ENCODE results near the gene PSKH1. TPM values are rescaled to one million over a fixed set of nuclear protein-coding genes. Genes with fewer than 3 reads are reported as not detected.
A peak's percentile ranks its signal among the peaks of the same experiment; 100 is the strongest.
"Not testable (repeated sequence)": the region's sequence is repeated elsewhere in the genome, so short reads cannot be mapped to it uniquely, and the experiment has no call there.

Gene PSKH1
- total and polyA plus RNA-seq, 2 experiments from 2014 or later, result 11.5 to 23.6 TPM

DNA sequence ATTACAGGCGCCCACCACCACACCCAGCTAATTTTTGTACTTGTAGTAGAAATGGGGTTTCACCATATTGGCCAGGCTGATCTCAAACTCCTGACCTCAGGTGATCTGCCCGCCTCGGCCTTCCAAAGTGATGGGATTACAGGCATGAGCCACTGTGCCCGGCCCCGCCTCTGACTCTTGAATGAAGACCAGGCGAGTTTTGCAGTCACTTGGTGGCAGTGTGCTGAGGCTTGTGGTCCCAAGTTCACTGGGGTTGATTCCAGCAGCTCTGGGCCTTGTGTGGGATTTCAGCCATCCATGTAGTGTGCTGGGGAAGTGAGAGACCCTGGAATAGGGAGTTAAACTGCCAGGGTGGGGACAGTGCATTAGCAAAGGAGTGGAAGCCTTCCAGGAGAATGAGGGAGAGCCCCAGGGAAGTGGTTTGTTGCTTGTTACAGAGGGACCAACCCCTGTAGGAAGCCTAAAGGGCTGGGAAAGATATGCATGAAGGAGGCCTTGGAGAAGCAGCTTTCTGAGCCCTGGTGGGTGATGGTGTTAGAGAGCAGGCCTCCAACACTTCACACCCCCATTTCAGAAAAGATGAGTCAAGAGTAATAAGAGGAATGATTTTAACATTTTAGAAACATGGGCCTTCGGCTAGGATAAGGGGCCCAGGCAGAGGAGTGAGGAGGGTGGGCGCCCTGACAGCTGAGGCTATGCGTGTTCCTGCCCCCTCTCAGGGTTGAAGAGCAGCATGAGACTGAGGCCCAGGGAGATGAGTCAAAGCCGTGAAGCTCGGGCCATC lies 14.5 kb downstream of the PSKH1 start:
- no peak for DNase-seq
- Histone ChIP-seq H3K9me2 (ENCODE audit: insufficient read depth) (no peaks in the 10 kb centered on the region), H3K27me3 (replicated peaks; ENCODE audit: insufficient read depth) (no peaks in the 10 kb centered on the region), H3K4me2 (ENCODE audit: unreplicated experiment) (no peak overlapping the region), H3K36me3 (ENCODE audit: low read depth) (no peaks in the 10 kb centered on the region; the same call in 1 of the 2 replicates), H3K4me1 (ENCODE audit: insufficient read depth) (no peaks in the 10 kb centered on the region), H3F3A (ENCODE audit: insufficient read depth) (no peaks in the 10 kb centered on the region), H2AFZ (no peak overlapping the region), H3K9ac (no peak overlapping the region), H3K9me3 (ENCODE audit: low read depth) (no peaks in the 10 kb centered on the region), H3K4me3 (no peak overlapping the region), H3K79me2 (ENCODE audit: insufficient read depth) (peaks cover 49% of the 10 kb centered on the region), H3K27ac (no peak overlapping the region), H4K20me1 (ENCODE audit: insufficient read depth) (no peaks in the 10 kb centered on the region)
- 90% methylated on average over 11 of the region's 11 CpGs for WGBS, 2 experiments (ENCODE audit: low coverage in 1 of 2, low lambda C conversion rate in 2 of 2, missing lambda C conversion rate in 2 of 2)
- no peak for TF ChIP-seq EZH2 (IDR thresholded peaks at IDR 0.05; ENCODE audit: insufficient read depth, poor library complexity, severe bottlenecking)
- no peak for TF ChIP-seq EZH2phosphoT487 (IDR thresholded peaks at IDR 0.05; ENCODE audit: insufficient read depth, low read depth)
- in situ Hi-C loops (cut with MboI), result no loop called here

DNA sequence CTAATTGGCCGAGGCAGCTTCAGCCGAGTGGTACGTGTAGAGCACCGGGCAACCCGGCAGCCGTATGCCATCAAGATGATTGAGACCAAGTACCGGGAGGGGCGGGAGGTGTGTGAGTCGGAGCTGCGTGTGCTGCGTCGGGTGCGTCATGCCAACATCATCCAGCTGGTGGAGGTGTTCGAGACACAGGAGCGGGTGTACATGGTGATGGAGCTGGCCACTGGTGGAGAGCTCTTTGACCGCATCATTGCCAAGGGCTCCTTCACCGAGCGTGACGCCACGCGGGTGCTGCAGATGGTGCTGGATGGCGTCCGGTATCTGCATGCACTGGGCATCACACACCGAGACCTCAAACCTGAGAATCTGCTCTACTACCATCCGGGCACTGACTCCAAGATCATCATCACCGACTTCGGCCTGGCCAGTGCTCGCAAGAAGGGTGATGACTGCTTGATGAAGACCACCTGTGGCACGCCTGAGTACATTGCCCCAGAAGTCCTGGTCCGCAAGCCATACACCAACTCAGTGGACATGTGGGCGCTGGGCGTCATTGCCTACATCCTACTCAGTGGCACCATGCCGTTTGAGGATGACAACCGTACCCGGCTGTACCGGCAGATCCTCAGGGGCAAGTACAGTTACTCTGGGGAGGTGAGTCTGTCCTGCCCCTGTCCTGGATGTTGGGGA lies 16.1 kb downstream of the PSKH1 start:
- Histone ChIP-seq H3K9me2 (ENCODE audit: insufficient read depth) (no peaks in the 10 kb centered on the region), H4K20me1 (ENCODE audit: insufficient read depth) (no peaks in the 10 kb centered on the region), H3K4me3 (no peak overlapping the region), H2AFZ (no peak overlapping the region), H3K4me1 (ENCODE audit: insufficient read depth) (no peaks in the 10 kb centered on the region), H3K27me3 (replicated peaks; ENCODE audit: insufficient read depth) (no peaks in the 10 kb centered on the region), H3K27ac (no peak overlapping the region), H3K36me3 (ENCODE audit: low read depth) (no peaks in the 10 kb centered on the region; the same call in 1 of the 2 replicates), H3K9ac (no peak overlapping the region), H3K4me2 (ENCODE audit: unreplicated experiment) (no peak overlapping the region), H3F3A (ENCODE audit: insufficient read depth) (no peaks in the 10 kb centered on the region), H3K79me2 (ENCODE audit: insufficient read depth) (peaks cover 44% of the 10 kb centered on the region), H3K9me3 (ENCODE audit: low read depth) (no peaks in the 10 kb centered on the region)
- no peak for DNase-seq
- in situ Hi-C loops (cut with MboI), result no loop called here
- WGBS, 2 experiments (ENCODE audit: low coverage in 1 of 2, low lambda C conversion rate in 2 of 2, missing lambda C conversion rate in 2 of 2), result 96% methylated on average over 36 of the region's 36 CpGs
- TF ChIP-seq EZH2phosphoT487 (IDR thresholded peaks at IDR 0.05; ENCODE audit: insufficient read depth, low read depth) (no peak), EZH2 (IDR thresholded peaks at IDR 0.05; ENCODE audit: insufficient read depth, poor library complexity, severe bottlenecking) (no peak)

GRCh38 chr16:67910158-67910557 lies 17.1 kb downstream of the PSKH1 start:
- TF ChIP-seq EZH2 (IDR thresholded peaks at IDR 0.05; ENCODE audit: insufficient read depth, poor library complexity, severe bottlenecking), result no peak
- no peak for TF ChIP-seq EZH2phosphoT487 (IDR thresholded peaks at IDR 0.05; ENCODE audit: insufficient read depth, low read depth)
- in situ Hi-C loops (cut with MboI), result no loop called here
- H4K20me1 ChIP-seq (ENCODE audit: insufficient read depth), result no peaks in the 10 kb centered on the region
- H3F3A ChIP-seq (ENCODE audit: insufficient read depth), result no peaks in the 10 kb centered on the region
- H3K4me2 ChIP-seq (ENCODE audit: unreplicated experiment), result no peak overlapping the region
- H2AFZ ChIP-seq, result no peak overlapping the region
- no peaks in the 10 kb centered on the region; the same call in 1 of the 2 replicates for H3K36me3 ChIP-seq (ENCODE audit: low read depth)
- 25 to 27% methylated on average over 2 of the region's 2 CpGs for WGBS, 2 experiments (ENCODE audit: low coverage in 1 of 2, low lambda C conversion rate in 2 of 2, missing lambda C conversion rate in 2 of 2)
- H3K9ac ChIP-seq, result no peak overlapping the region
- no peaks in the 10 kb centered on the region for H3K27me3 ChIP-seq (replicated peaks; ENCODE audit: insufficient read depth)
- no peaks in the 10 kb centered on the region for H3K4me1 ChIP-seq (ENCODE audit: insufficient read depth)
- DNase-seq, result peak; percentile 61
- H3K9me2 ChIP-seq (ENCODE audit: insufficient read depth), result no peaks in the 10 kb centered on the region
- H3K4me3 ChIP-seq, result no peak overlapping the region
- H3K79me2 ChIP-seq (ENCODE audit: insufficient read depth), result peaks cover 48% of the 10 kb centered on the region
- no peaks in the 10 kb centered on the region for H3K9me3 ChIP-seq (ENCODE audit: low read depth)
- no peak overlapping the region for H3K27ac ChIP-seq

DNA sequence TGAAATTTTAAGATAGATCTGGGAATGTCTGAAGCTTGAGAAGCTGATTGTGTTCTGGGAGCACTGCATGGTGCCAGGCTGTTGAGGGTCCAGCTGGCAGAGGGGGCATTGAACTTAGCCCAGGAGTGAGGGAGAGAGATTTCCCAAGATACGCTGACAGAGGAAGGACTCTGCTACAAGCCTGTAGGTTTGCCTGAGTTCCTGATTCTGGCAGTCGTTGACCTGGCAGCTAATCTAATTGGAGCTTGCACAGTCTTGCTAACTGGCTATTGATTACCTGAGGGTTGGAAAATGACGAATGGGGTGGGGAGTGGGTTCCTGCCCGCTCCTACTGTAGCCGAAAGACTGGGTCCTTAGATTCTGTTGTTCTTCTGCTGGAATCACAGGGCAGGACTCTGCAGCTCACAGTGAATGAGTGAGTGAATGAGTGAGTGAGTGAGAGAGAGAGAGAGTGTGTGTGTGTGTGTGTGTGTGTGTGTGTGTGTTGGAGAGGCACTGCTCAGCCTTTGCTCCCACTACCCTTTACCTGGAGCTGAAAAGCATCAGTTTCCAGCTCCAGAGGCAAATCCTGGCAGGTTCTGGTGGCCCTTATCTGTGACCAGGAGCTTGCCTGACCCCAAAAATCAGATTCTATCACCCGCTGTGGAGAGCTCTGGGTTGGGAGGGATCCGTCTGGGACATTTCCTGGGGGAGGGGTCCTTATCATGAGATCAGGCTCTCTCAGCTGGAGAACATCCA lies 21.9 kb downstream of the PSKH1 start:
- Histone ChIP-seq H4K20me1 (ENCODE audit: insufficient read depth) (peaks cover 12% of the 10 kb centered on the region; the same call in 1 of the 2 replicates), H3K9me2 (ENCODE audit: insufficient read depth) (no peaks in the 10 kb centered on the region), H3K79me2 (ENCODE audit: insufficient read depth) (peaks cover 69% of the 10 kb centered on the region), H3K27ac (no peak overlapping the region), H3K4me1 (ENCODE audit: insufficient read depth) (peaks cover 15% of the 10 kb centered on the region), H3F3A (ENCODE audit: insufficient read depth) (peaks cover 29% of the 10 kb centered on the region), H3K36me3 (ENCODE audit: low read depth) (no peaks in the 10 kb centered on the region), H3K4me3 (no peak overlapping the region), H3K9me3 (ENCODE audit: low read depth) (no peaks in the 10 kb centered on the region), H3K4me2 (ENCODE audit: unreplicated experiment) (no peak overlapping the region), H2AFZ (no peak overlapping the region), H3K27me3 (replicated peaks; ENCODE audit: insufficient read depth) (no peaks in the 10 kb centered on the region), H3K9ac (no peak overlapping the region)
- no peak for TF ChIP-seq EZH2phosphoT487 (IDR thresholded peaks at IDR 0.05; ENCODE audit: insufficient read depth, low read depth)
- TF ChIP-seq EZH2 (IDR thresholded peaks at IDR 0.05; ENCODE audit: insufficient read depth, poor library complexity, severe bottlenecking), result no peak
- WGBS, 2 experiments (ENCODE audit: low coverage in 1 of 2, low lambda C conversion rate in 2 of 2, missing lambda C conversion rate in 2 of 2), result 78 to 80% methylated on average over 7 of the region's 7 CpGs
- DNase-seq, result no peak
- in situ Hi-C loops (cut with MboI), result no loop called here

- H3K4me3 ChIP-seq; H3K27ac ChIP-seq; DNase-seq; H3K9me3 ChIP-seq (ENCODE audit: low read depth); in situ Hi-C loops (cut with MboI); H2AFZ ChIP-seq; H3K9me2 ChIP-seq (ENCODE audit: insufficient read depth); H3K36me3 ChIP-seq (ENCODE audit: low read depth); H3K27me3 ChIP-seq (replicated peaks; ENCODE audit: insufficient read depth); H3K9ac ChIP-seq; H3K4me2 ChIP-seq (ENCODE audit: unreplicated experiment): not testable (repeated sequence)
- H3K79me2 ChIP-seq (ENCODE audit: insufficient read depth), result peaks cover 69% of the 10 kb centered on the region
- WGBS, 2 experiments (ENCODE audit: low coverage in 1 of 2, low lambda C conversion rate in 2 of 2, missing lambda C conversion rate in 2 of 2), result 50 to 62% methylated on average over 2 of the region's 2 CpGs
- peaks cover 15% of the 10 kb centered on the region; the same call in 1 of the 2 replicates for H4K20me1 ChIP-seq (ENCODE audit: insufficient read depth)
- peaks cover 15% of the 10 kb centered on the region for H3K4me1 ChIP-seq (ENCODE audit: insufficient read depth)
- H3F3A ChIP-seq (ENCODE audit: insufficient read depth), result peaks cover 29% of the 10 kb centered on the region
These were observed 22.4 kb downstream of the PSKH1 start for GRCh38 chr16:67915496-67915769.
